Calu3 (cell line): ENCODE results near the gene MYRIP. TPM values are rescaled to one million over a fixed set of nuclear protein-coding genes. Genes with fewer than 3 reads are reported as not detected.

Experiments
- BruUV-seq: library from RNA; stranded (reverse); fragments of 400-500 nt; replicated peaks from 2 replicates; lab custom pipeline; 2021; lab: Mats Ljungman, UMichigan
- CTCF ChIA-PET: fragments of 300-600 bp; sonication (Branson Sonifier 250); formaldehyde crosslinking; loops from one replicate; lab custom pipeline; 2022; ENCODE audit warnings: antibody characterized with exemption; lab: Charles Lee
- DNase-seq: peaks from one replicate; pipeline ENCODE4 v3.0.0; 2022
- H3K27ac Mint-ChIP-seq: one replicate; pipeline ENCODE4 v1.8.0; 2022; ENCODE audit warnings: mixed read lengths; ENCODE audit not compliant: unreplicated experiment
- H3K27me3 Mint-ChIP-seq: one replicate; pipeline ENCODE4 v1.8.0; 2022; ENCODE audit warnings: mixed read lengths; ENCODE audit not compliant: unreplicated experiment
- H3K36me3 Mint-ChIP-seq: one replicate; pipeline ENCODE4 v1.8.0; 2022; ENCODE audit warnings: mild to moderate bottlenecking, moderate library complexity, mixed read lengths; ENCODE audit not compliant: insufficient read depth, unreplicated experiment
- H3K4me1 Mint-ChIP-seq: one replicate; pipeline ENCODE4 v1.8.0; 2022; ENCODE audit warnings: mild to moderate bottlenecking, low read depth, mixed read lengths; ENCODE audit not compliant: unreplicated experiment
- H3K4me3 Mint-ChIP-seq: one replicate; pipeline ENCODE4 v1.8.0; 2022; ENCODE audit warnings: mild to moderate bottlenecking, low read depth, moderate library complexity, mixed read lengths; ENCODE audit not compliant: unreplicated experiment
- H3K9me3 Mint-ChIP-seq: one replicate; pipeline ENCODE4 v1.8.0; 2022; ENCODE audit warnings: low read depth, mixed read lengths; ENCODE audit not compliant: unreplicated experiment
- intact Hi-C: fragments of 100-400 bp; cut with micrococcal nuclease; formaldehyde crosslinking; loops from one replicate; pipeline ENCODE4 v1.10.0; 2022; ENCODE audit not compliant: unreplicated experiment
- total RNA-seq: library from RNA; stranded (reverse); gene quantifications from 2 replicates; pipeline ENCODE4 v1.2.3, GENCODE V29; 2022
- TF ChIP-seq, protein P1 (sequence below): fragments of 200-600 bp; IDR thresholded peaks from one replicate; pipeline ENCODE4 v1.8.0; 2022; ENCODE audit warnings: antibody characterized with exemption; ENCODE audit not compliant: unreplicated experiment

MYRIP gene
- total RNA-seq, 1 experiment from 2014 or later, result 5.6 TPM

DNA sequence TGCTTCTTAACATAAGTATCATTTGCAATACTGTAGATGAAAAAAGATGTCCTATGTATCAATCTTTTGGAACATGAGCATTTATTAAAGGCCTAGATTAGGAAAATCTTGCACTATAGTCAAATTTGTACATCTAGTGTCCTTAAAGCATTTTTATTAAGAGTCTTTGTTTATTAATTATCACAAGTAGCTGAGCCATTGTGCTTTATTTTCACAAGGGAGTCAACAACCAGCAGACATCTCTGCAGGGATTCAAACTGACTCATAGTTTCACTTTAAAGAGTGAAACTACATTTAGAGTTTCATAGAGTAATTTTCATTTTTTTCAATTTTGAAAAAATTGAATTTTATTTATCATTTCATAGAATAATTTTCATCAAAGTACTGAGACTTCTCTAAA, 405.6 kb downstream of the MYRIP start:
- intact Hi-C loops, result no loop called here
- DNase-seq, result no peak
- H3K27me3 Mint-ChIP-seq, result no peaks in the 10 kb centered on the region
- no peak overlapping the region for H3K27ac Mint-ChIP-seq
- H3K4me3 Mint-ChIP-seq, result no peak overlapping the region
- CTCF ChIA-PET, result no interaction called here
- H3K9me3 Mint-ChIP-seq, result no peaks in the 10 kb centered on the region
- TF ChIP-seq, protein P1, sequence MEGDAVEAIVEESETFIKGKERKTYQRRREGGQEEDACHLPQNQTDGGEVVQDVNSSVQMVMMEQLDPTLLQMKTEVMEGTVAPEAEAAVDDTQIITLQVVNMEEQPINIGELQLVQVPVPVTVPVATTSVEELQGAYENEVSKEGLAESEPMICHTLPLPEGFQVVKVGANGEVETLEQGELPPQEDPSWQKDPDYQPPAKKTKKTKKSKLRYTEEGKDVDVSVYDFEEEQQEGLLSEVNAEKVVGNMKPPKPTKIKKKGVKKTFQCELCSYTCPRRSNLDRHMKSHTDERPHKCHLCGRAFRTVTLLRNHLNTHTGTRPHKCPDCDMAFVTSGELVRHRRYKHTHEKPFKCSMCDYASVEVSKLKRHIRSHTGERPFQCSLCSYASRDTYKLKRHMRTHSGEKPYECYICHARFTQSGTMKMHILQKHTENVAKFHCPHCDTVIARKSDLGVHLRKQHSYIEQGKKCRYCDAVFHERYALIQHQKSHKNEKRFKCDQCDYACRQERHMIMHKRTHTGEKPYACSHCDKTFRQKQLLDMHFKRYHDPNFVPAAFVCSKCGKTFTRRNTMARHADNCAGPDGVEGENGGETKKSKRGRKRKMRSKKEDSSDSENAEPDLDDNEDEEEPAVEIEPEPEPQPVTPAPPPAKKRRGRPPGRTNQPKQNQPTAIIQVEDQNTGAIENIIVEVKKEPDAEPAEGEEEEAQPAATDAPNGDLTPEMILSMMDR, result no peak
- no peaks in the 10 kb centered on the region for H3K4me1 Mint-ChIP-seq
- no peaks in the 10 kb centered on the region for H3K36me3 Mint-ChIP-seq
- BruUV-seq, result no TSS peak

DNA sequence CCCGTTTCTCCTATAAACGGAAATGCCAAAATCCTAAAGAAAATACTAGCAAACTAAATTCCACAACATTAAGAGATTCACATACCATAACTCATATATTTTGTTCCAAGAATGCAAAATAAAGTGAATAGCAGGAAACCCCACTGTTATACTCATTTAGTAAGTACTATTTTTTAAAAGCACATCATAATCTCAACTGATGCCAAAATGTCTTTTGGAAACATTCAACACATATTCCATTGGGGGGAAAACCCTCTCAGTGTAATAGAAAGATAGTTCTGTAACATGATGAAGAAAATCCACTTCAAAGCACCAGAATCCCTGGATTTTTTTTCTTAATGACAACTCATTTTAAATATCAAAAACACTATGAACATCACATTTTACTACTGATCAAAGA, 407.1 kb downstream of the MYRIP start:
- intact Hi-C loops, result no loop called here
- CTCF ChIA-PET, result no interaction called here
- H3K4me3 Mint-ChIP-seq, result no peak overlapping the region
- H3K36me3 Mint-ChIP-seq, result no peaks in the 10 kb centered on the region
- H3K27ac Mint-ChIP-seq, result no peak overlapping the region
- H3K27me3 Mint-ChIP-seq, result no peaks in the 10 kb centered on the region
- TF ChIP-seq, protein P1, result no peak
- BruUV-seq, result no TSS peak
- H3K9me3 Mint-ChIP-seq, result peaks cover 2% of the 10 kb centered on the region
- H3K4me1 Mint-ChIP-seq, result no peaks in the 10 kb centered on the region
- DNase-seq, result no peak

DNA sequence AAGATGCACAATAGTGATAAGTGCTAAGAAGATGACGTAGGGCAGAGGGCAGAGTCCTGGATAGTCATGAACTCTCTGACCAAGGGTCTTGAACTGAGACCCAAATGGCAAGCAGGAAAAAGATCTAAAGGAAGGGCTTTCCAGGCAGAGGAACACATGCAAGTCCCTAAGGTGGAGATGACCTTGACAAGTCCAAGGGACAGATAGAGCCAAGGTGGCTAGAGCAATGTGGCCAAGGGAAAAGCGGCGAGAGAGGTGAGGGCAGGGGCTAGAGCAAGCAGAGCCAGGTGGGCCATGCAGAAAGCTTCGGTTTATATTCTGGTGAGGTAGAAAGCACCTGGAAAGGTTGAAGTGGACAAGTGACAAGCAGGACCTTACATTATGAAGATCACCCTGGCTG, 414.4 kb downstream of the MYRIP start:
- no peak overlapping the region for H3K4me3 Mint-ChIP-seq
- H3K4me1 Mint-ChIP-seq, result no peaks in the 10 kb centered on the region
- TF ChIP-seq, protein P1, result no peak
- intact Hi-C loops, result no loop called here
- H3K27ac Mint-ChIP-seq, result no peak overlapping the region
- BruUV-seq, result no TSS peak
- CTCF ChIA-PET, result no interaction called here
- H3K36me3 Mint-ChIP-seq, result no peaks in the 10 kb centered on the region
- no peaks in the 10 kb centered on the region for H3K27me3 Mint-ChIP-seq
- H3K9me3 Mint-ChIP-seq, result peaks cover 2% of the 10 kb centered on the region
- no peak for DNase-seq

DNA sequence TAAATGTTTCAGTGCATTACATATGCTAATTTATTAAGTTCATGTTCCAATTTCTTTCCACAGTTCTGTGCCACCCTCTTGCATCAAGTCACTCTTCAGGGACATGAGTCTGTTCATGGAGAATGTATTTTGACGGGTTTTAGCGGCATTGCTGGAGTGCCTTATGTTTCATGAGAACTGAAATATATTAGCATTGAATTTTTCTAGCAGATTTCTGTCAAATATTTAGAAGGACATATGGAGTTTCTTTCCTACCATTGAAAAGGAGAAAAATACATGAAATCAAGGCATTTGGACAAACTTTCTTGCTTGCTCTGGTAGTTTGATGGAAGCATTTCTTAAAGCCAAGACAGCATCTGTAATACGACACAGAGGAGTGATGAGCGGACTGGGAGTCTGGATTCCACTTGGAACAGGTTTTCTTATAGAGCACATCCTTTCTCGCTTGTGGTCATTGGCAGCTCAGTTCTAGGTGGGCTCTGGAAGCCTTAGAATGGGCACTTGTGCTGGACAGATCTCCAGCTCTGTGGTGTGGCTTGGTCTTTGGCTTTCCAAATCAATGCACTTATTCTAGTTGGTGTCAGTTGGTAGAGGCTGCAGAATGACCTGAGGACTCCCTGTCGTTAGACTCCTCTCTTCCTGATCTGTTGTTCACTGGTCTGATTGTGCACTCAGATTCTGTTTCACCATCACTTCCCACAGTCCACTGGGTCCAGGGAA, 415.5 kb downstream of the MYRIP start:
- no peak for DNase-seq
- CTCF ChIA-PET, result no interaction called here
- H3K4me1 Mint-ChIP-seq, result no peaks in the 10 kb centered on the region
- no peak overlapping the region for H3K4me3 Mint-ChIP-seq
- TF ChIP-seq, protein P1, result no peak
- peaks cover 2% of the 10 kb centered on the region for H3K9me3 Mint-ChIP-seq
- no peak overlapping the region for H3K27ac Mint-ChIP-seq
- no peaks in the 10 kb centered on the region for H3K36me3 Mint-ChIP-seq
- BruUV-seq, result no TSS peak
- no peaks in the 10 kb centered on the region for H3K27me3 Mint-ChIP-seq
- intact Hi-C loops, result no loop called here
